ENCODE data around the gene KRT75.

Gene KRT75

DNA sequence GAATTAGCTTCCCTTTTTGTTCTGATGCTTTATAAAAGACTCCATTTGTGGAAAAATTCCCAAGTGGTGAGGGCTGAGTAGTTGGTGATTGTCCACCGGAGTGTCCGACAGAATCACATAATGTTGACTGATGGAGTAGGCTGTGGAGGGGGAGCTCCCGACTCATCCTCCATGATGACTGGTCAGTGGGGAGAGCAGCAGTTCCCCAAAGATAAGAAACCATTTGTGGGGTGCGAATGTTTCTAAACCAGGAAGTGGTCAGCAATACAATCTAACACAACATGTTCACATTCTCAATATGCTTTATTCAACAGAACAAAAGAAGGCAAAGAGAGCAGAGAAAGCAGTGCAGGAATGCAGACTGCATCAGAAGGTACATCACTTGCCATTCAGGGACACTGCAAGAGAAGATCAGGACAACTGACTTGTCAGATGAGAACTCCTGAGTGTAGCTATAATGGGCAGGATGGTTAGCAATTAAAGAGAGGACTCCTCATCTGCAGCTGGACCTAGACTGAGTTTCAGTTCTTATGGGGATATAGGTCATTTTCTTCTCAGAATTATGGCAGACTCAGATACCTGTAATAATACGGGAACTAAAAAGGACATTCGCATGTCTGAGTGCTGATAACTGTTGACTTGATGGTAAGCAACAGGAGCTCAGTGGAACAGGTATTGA is 12.3 kb upstream of the KRT75 start (continued):
- TF ChIP-seq SCRT1 (tag by site-specific recombination; IDR thresholded peaks at IDR 0.05; ENCODE audit: borderline replicate concordance) (no peak), ZNF350 (tag by site-specific recombination; IDR thresholded peaks at IDR 0.05) (no peak), OSR2 (tag by site-specific recombination; IDR thresholded peaks at IDR 0.05) (no peak), ZNF843 (tag by site-specific recombination; IDR thresholded peaks at IDR 0.05) (no peak), ZNF48 (tag by site-specific recombination; IDR thresholded peaks at IDR 0.05) (no peak), ZNF341 (tag by site-specific recombination; IDR thresholded peaks at IDR 0.05; ENCODE audit: low read depth) (no peak)
- TF ChIP-seq, protein P1, sequence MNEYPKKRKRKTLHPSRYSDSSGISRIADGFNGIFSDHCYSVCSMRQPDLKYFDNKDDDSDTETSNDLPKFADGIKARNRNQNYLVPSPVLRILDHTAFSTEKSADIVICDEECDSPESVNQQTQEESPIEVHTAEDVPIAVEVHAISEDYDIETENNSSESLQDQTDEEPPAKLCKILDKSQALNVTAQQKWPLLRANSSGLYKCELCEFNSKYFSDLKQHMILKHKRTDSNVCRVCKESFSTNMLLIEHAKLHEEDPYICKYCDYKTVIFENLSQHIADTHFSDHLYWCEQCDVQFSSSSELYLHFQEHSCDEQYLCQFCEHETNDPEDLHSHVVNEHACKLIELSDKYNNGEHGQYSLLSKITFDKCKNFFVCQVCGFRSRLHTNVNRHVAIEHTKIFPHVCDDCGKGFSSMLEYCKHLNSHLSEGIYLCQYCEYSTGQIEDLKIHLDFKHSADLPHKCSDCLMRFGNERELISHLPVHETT (tag by site-specific recombination; IDR thresholded peaks at IDR 0.05), result no peak
- TF ChIP-seq, protein P2, sequence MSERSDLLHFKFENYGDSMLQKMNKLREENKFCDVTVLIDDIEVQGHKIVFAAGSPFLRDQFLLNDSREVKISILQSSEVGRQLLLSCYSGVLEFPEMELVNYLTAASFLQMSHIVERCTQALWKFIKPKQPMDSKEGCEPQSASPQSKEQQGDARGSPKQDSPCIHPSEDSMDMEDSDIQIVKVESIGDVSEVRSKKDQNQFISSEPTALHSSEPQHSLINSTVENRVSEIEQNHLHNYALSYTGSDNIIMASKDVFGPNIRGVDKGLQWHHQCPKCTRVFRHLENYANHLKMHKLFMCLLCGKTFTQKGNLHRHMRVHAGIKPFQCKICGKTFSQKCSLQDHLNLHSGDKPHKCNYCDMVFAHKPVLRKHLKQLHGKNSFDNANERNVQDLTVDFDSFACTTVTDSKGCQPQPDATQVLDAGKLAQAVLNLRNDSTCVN (tag by site-specific recombination; optimal IDR thresholded peaks at IDR 0.05), result no peak

DNA sequence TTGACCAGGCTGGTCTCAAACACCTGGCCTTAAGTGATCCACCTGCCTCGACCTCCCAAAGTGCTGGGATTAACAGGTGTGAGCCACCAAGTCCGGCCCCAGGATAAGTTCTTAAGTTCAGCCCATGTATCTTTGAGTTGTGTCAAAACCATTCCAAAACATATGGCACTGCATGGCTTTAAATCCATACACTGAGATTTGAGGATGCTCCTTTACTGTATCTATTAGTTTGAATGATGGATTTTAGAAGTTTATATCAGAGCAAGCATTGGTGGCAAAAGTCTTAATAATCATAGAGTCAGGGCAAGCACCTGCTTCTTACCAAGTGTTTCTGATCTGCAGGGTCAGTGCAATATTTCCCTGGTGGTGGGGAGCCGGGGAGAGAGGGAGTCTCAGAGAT is 11.7 kb upstream of the KRT75 start:
- ChIA-PET CTCF (no interaction called here), POLR2A (no interaction called here)
- Histone ChIP-seq H3K27ac (ENCODE audit: extremely low read depth, low read depth, low read length) (no peak overlapping the region), H3K36me3 (ENCODE audit: control insufficient read depth in 2 of 2, insufficient read depth in 1 of 2, low read length in 2 of 2) (no peaks in the 10 kb centered on the region), H3K9me3 (ENCODE audit: control insufficient read depth, insufficient read depth, low read depth, low read length) (no peaks in the 10 kb centered on the region), H3K4me1 (ENCODE audit: control insufficient read depth, insufficient read depth, low read length) (no peaks in the 10 kb centered on the region), H3K4me3 (ENCODE audit: low read depth, low read length) (no peak overlapping the region)
- TF ChIP-seq ZNF48 (tag by site-specific recombination; IDR thresholded peaks at IDR 0.05) (no peak), ZNF555 (tag by site-specific recombination; conservative IDR thresholded peaks at IDR 0.05) (no peak), PRDM1 (tag by site-specific recombination; IDR thresholded peaks at IDR 0.05) (no peak), ZEB2 (tag by site-specific recombination; IDR thresholded peaks at IDR 0.05) (no peak), SP3 (tag by site-specific recombination; IDR thresholded peaks at IDR 0.05) (no peak), ZNF184 (tag by site-specific recombination; IDR thresholded peaks at IDR 0.05) (no peak), ZNF274 (IDR thresholded peaks at IDR 0.05; ENCODE audit: low read length) (no peak), ZNF274 (tag by site-specific recombination; IDR thresholded peaks at IDR 0.05; ENCODE audit: borderline replicate concordance) (no peak), ZNF600 (tag by site-specific recombination; IDR thresholded peaks at IDR 0.05) (no peak), ZNF391 (tag by site-specific recombination; IDR thresholded peaks at IDR 0.05; ENCODE audit: borderline replicate concordance, low read depth) (no peak), ZNF132 (tag by site-specific recombination; IDR thresholded peaks at IDR 0.05; ENCODE audit: borderline replicate concordance) (no peak), ZNF658 (tag by site-specific recombination; IDR thresholded peaks at IDR 0.05) (no peak), ZNF571 (tag by site-specific recombination; IDR thresholded peaks at IDR 0.05) (no peak), ZNF596 (tag by site-specific recombination; IDR thresholded peaks at IDR 0.05) (no peak), MEIS1 (CRISPR knock-in tag; IDR thresholded peaks at IDR 0.05; ENCODE audit: borderline replicate concordance) (no peak), ZNF549 (tag by site-specific recombination; IDR thresholded peaks at IDR 0.05) (no peak), GFI1B (tag by site-specific recombination; IDR thresholded peaks at IDR 0.05) (no peak), ZNF76 (tag by site-specific recombination; IDR thresholded peaks at IDR 0.05; ENCODE audit: borderline replicate concordance, low read depth) (no peak)
- TF ChIP-seq, protein P3, sequence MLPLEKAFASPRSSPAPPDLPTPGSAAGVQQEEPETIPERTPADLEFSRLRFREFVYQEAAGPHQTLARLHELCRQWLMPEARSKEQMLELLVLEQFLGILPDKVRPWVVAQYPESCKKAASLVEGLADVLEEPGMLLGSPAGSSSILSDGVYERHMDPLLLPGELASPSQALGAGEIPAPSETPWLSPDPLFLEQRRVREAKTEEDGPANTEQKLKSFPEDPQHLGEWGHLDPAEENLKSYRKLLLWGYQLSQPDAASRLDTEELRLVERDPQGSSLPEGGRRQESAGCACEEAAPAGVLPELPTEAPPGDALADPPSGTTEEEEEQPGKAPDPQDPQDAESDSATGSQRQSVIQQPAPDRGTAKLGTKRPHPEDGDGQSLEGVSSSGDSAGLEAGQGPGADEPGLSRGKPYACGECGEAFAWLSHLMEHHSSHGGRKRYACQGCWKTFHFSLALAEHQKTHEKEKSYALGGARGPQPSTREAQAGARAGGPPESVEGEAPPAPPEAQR (tag by site-specific recombination; IDR thresholded peaks at IDR 0.05), result no peak
- TF ChIP-seq, protein P4, sequence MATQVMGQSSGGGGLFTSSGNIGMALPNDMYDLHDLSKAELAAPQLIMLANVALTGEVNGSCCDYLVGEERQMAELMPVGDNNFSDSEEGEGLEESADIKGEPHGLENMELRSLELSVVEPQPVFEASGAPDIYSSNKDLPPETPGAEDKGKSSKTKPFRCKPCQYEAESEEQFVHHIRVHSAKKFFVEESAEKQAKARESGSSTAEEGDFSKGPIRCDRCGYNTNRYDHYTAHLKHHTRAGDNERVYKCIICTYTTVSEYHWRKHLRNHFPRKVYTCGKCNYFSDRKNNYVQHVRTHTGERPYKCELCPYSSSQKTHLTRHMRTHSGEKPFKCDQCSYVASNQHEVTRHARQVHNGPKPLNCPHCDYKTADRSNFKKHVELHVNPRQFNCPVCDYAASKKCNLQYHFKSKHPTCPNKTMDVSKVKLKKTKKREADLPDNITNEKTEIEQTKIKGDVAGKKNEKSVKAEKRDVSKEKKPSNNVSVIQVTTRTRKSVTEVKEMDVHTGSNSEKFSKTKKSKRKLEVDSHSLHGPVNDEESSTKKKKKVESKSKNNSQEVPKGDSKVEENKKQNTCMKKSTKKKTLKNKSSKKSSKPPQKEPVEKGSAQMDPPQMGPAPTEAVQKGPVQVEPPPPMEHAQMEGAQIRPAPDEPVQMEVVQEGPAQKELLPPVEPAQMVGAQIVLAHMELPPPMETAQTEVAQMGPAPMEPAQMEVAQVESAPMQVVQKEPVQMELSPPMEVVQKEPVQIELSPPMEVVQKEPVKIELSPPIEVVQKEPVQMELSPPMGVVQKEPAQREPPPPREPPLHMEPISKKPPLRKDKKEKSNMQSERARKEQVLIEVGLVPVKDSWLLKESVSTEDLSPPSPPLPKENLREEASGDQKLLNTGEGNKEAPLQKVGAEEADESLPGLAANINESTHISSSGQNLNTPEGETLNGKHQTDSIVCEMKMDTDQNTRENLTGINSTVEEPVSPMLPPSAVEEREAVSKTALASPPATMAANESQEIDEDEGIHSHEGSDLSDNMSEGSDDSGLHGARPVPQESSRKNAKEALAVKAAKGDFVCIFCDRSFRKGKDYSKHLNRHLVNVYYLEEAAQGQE (tag by site-specific recombination; IDR thresholded peaks at IDR 0.05), result no peak
- TF ChIP-seq, protein P5, sequence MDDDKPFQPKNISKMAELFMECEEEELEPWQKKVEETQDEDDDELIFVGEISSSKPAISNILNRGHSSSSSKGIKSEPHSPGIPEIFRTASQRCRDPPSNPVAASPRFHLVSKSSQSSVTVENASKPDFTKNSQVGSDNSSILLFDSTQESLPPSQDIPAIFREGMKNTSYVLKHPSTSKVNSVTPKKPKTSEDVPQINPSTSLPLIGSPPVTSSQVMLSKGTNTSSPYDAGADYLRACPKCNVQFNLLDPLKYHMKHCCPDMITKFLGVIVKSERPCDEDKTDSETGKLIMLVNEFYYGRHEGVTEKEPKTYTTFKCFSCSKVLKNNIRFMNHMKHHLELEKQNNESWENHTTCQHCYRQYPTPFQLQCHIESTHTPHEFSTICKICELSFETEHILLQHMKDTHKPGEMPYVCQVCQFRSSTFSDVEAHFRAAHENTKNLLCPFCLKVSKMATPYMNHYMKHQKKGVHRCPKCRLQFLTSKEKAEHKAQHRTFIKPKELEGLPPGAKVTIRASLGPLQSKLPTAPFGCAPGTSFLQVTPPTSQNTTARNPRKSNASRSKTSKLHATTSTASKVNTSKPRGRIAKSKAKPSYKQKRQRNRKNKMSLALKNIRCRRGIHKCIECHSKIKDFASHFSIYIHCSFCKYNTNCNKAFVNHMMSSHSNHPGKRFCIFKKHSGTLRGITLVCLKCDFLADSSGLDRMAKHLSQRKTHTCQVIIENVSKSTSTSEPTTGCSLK (tag by site-specific recombination; IDR thresholded peaks at IDR 0.05), result no peak

Data from HEK293 (cell line).